Measurements from ENCODE around the gene LYPD6.

DNA sequence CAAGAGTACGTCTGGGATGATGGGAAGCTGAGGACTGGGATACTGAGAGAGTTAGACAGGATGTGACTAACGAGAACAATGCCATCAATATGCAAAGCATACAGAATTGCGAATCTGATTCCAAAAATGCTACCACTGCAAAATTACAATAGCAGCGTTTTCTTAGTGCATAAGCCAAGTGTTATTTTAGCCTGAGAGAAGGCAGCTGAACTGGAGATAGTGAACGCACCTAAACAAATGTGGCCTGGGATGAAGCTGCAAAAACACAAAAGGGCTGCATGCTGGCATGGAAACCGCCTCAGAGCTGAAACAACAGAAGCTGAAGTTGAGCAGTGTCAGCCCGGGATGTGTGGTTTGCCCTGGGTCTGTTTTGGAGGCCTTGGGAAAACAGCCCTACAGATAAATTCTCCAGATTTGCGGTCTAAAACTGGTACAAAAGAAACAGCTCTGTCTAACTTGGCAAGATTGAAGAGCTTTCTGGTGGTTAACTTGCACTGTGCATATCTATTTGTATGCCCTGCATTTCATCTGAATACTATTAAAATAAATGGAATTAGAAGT lies 45.5 kb downstream of the LYPD6 start:
- TF ChIP-seq, protein P1, sequence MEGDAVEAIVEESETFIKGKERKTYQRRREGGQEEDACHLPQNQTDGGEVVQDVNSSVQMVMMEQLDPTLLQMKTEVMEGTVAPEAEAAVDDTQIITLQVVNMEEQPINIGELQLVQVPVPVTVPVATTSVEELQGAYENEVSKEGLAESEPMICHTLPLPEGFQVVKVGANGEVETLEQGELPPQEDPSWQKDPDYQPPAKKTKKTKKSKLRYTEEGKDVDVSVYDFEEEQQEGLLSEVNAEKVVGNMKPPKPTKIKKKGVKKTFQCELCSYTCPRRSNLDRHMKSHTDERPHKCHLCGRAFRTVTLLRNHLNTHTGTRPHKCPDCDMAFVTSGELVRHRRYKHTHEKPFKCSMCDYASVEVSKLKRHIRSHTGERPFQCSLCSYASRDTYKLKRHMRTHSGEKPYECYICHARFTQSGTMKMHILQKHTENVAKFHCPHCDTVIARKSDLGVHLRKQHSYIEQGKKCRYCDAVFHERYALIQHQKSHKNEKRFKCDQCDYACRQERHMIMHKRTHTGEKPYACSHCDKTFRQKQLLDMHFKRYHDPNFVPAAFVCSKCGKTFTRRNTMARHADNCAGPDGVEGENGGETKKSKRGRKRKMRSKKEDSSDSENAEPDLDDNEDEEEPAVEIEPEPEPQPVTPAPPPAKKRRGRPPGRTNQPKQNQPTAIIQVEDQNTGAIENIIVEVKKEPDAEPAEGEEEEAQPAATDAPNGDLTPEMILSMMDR (IDR thresholded peaks at IDR 0.05): no peak
- no peak for TF ChIP-seq POLR2A (IDR thresholded peaks at IDR 0.05)

All from body of pancreas (tissue), 4 donors.